ENCODE measurements around the gene AMACR. TPM values are rescaled to one million over a fixed set of nuclear protein-coding genes. Genes with fewer than 3 reads are reported as not detected.
"Not testable (repeated sequence)": the region's sequence is repeated elsewhere in the genome, so short reads cannot be mapped to it uniquely, and the experiment has no call there.

AMACR gene
- total RNA-seq, 2 experiments from 2014 or later: 4.8 to 6.0 TPM

- H3K9me3 Mint-ChIP-seq: no peaks in the 10 kb centered on the region
- POLR2A ChIA-PET: no interaction called here
- peaks cover 3% of the 10 kb centered on the region for H3K27me3 Mint-ChIP-seq
- H3K4me1 Mint-ChIP-seq: peaks cover 26% of the 10 kb centered on the region
- peak overlapping the region; percentile 54 for H3K27ac Mint-ChIP-seq
- no peaks in the 10 kb centered on the region for H3K36me3 Mint-ChIP-seq (ENCODE audit: low read depth)
- CTCF ChIA-PET: interaction anchor here (0.6 to 1.8 kb wide), 8 partner anchors 9 to 534 kb away, joined by 3 to 8 read pairs (median 3); no protein-coding TSS in a partner anchor
- H3K4me3 Mint-ChIP-seq: no peak overlapping the region
- DNase-seq: peak; percentile 31
Observed at GRCh38 chr5:33969572-33970452, 38.0 kb downstream of the AMACR start.

DNA sequence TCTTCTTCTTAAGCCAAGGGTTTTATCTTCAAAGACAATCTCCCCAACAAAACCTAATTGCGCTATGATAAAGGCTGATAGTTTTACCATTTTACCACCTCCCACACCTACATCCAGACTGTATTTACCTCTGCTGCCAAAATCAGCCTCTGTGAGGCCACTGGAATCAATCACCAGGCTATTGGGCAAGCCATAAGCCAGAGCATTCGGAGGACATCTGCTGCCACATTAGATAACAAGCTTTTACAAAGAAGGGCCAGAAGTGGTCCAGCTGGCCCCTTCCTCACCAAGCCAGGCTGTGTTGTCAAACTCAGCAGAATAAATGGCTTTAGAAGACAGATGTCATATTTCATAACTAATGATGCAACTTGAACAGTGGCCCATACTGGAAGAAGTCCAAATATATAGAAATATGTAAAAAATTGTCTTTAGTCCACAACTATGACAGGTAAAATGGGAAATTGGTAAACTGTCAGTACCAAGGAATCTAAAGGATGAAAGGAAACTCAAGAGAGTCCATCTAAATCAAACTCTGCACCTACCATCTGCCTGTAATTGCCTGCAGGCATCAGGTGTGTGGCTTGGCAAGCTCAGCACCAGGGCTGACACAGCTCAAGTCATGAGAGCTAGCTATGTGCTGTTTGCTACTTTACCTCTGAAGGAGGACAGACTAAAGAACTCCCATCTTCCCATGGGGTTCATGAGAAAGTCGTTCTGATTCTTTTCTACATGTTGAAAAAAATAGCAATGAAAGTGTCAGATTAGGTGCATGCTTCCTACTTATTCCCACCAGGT is 39.4 kb downstream of the AMACR start:
- CTCF ChIA-PET: interaction anchor here (0.6 kb wide), 1 partner anchor 10 kb away, joined by 3 read pairs; no protein-coding TSS in a partner anchor
- Mint-ChIP-seq H3K27ac (no peak overlapping the region), H3K36me3 (ENCODE audit: low read depth) (no peaks in the 10 kb centered on the region), H3K4me3 (no peak overlapping the region), H3K9me3 (no peaks in the 10 kb centered on the region), H3K27me3 (peaks cover 1% of the 10 kb centered on the region), H3K4me1 (peaks cover 25% of the 10 kb centered on the region)
- POLR2A ChIA-PET: no interaction called here
- no peak for DNase-seq

DNA sequence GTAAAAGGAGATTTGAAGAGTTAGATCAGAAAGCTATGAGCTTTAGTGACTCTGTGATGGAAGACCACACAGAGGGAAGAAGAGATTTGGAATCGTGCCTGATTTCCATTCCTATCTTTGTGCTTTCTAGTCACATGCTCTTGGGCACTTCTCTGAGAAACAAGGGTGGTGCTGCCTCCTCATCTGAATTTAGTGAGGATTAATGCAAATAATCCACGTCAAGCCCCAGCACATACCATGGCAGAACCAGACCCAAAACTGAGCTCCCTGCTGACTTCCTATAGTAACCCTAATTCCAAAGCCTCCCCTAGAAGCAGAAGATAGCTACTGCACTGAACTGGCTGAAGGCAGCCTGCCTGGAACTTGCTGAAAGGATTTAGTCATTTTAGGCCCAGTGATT is 41.0 kb downstream of the AMACR start:
- CTCF ChIA-PET: no interaction called here
- no peak for DNase-seq
- no peaks in the 10 kb centered on the region for H3K36me3 Mint-ChIP-seq (ENCODE audit: low read depth)
- peaks cover 15% of the 10 kb centered on the region for H3K4me1 Mint-ChIP-seq
- peaks cover 4% of the 10 kb centered on the region for H3K27me3 Mint-ChIP-seq
- no peak overlapping the region for H3K4me3 Mint-ChIP-seq
- no peak overlapping the region for H3K27ac Mint-ChIP-seq
- H3K9me3 Mint-ChIP-seq: no peaks in the 10 kb centered on the region
- POLR2A ChIA-PET: no interaction called here

DNA sequence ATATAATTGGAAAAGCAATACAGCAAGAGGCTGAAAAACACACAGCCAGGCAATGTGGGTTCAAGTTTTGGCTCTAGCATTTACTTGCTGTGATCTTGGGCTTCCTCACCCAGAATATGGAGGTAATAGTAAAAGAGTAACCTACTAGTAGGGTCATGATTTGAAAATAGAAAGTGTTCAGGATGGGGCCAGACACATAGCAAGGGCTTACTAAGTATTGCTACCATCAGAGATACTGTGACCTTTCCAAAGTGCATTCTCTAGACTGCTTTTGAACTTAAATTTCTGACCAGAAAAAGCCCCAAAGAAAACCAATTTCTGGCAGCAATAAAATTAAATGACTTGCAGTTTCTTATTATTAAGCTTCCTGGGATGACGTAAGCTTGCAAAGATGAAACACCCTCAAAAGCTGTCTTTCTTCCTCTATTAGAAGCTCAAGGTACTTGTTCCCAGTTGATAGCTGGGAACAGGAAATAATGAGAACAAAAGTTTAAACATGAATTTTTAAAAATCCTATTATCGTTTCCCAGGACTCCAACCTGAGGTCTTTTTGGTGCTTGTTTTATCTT is 43.6 kb downstream of the AMACR start:
- no peak overlapping the region for H3K27ac Mint-ChIP-seq
- H3K27me3 Mint-ChIP-seq: peaks cover 11% of the 10 kb centered on the region
- H3K36me3 Mint-ChIP-seq (ENCODE audit: low read depth): no peaks in the 10 kb centered on the region
- no peak overlapping the region for H3K4me3 Mint-ChIP-seq
- H3K4me1 Mint-ChIP-seq: peaks cover 14% of the 10 kb centered on the region
- no peaks in the 10 kb centered on the region for H3K9me3 Mint-ChIP-seq
- ChIA-PET CTCF (interaction anchor here (1.3 kb wide), 1 partner anchor 29 kb away, joined by 3 read pairs; no protein-coding TSS in a partner anchor), POLR2A (no interaction called here)
- no peak for DNase-seq

- no peak overlapping the region for H3K27ac Mint-ChIP-seq
- no peak for DNase-seq
- H3K4me3 Mint-ChIP-seq: no peak overlapping the region
- CTCF ChIA-PET: no interaction called here
- H3K27me3 Mint-ChIP-seq: peaks cover 14% of the 10 kb centered on the region
- H3K9me3 Mint-ChIP-seq: no peaks in the 10 kb centered on the region
- POLR2A ChIA-PET: no interaction called here
- H3K36me3 Mint-ChIP-seq (ENCODE audit: low read depth): no peaks in the 10 kb centered on the region
- no peaks in the 10 kb centered on the region for H3K4me1 Mint-ChIP-seq
Observed at GRCh38 chr5:33958176-33958575, 49.7 kb downstream of the AMACR start.

- ChIA-PET CTCF (no interaction called here), POLR2A (no interaction called here)
- H3K4me3 Mint-ChIP-seq: no peak overlapping the region
Observed at GRCh38 chr5:33957577-33958150, 50.2 kb downstream of the AMACR start.

GRCh38 chr5:33952175-33952574 is 55.7 kb downstream of the AMACR start:
- POLR2A ChIA-PET, H3K27ac Mint-ChIP-seq: not testable (repeated sequence)

More at GRCh38 chr5:33957577-33958150, 50.2 kb downstream of the AMACR start:
- Mint-ChIP-seq H3K4me1 (no peaks in the 10 kb centered on the region), H3K27me3 (peaks cover 14% of the 10 kb centered on the region), H3K9me3 (no peaks in the 10 kb centered on the region), H3K27ac (no peak overlapping the region), H3K36me3 (ENCODE audit: low read depth) (no peaks in the 10 kb centered on the region)
- no peak for DNase-seq

GRCh38 chr5:33944543-33945132 is 63.2 kb downstream of the AMACR start:
- DNase-seq: no peak
- Mint-ChIP-seq H3K27ac (no peak overlapping the region), H3K4me1 (no peaks in the 10 kb centered on the region), H3K4me3 (no peak overlapping the region), H3K36me3 (ENCODE audit: low read depth) (no peaks in the 10 kb centered on the region), H3K9me3 (no peaks in the 10 kb centered on the region), H3K27me3 (peaks cover 27% of the 10 kb centered on the region)
- POLR2A ChIA-PET: no interaction called here
- CTCF ChIA-PET: no interaction called here

More at GRCh38 chr5:33952175-33952574, 55.7 kb downstream of the AMACR start:
- H3K36me3 Mint-ChIP-seq (ENCODE audit: low read depth); H3K4me3 Mint-ChIP-seq; CTCF ChIA-PET; H3K9me3 Mint-ChIP-seq; H3K4me1 Mint-ChIP-seq; DNase-seq: not testable (repeated sequence)
- peaks cover 12% of the 10 kb centered on the region for H3K27me3 Mint-ChIP-seq

DNA sequence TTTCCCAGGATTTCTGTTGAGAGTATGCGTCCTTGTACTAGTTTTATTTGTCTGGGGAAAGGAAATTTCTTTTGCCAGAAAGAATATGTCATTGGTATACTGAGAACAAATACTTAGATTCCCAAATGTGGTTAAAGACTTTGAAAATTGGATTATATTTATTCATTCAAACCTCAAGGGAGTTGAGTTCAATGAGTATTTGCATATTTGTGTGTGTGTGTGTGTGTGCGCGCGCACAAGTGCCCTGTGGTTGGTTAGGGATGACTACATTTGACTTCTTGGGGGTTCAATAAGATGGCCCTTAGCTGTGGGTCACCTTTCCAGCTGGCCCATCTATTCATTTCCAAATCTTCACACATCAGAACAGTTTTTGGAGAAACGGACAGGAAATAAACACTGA is 66.8 kb downstream of the AMACR start:
- CTCF ChIA-PET: no interaction called here
- no peaks in the 10 kb centered on the region for H3K36me3 Mint-ChIP-seq (ENCODE audit: low read depth)
- POLR2A ChIA-PET: no interaction called here

DNA sequence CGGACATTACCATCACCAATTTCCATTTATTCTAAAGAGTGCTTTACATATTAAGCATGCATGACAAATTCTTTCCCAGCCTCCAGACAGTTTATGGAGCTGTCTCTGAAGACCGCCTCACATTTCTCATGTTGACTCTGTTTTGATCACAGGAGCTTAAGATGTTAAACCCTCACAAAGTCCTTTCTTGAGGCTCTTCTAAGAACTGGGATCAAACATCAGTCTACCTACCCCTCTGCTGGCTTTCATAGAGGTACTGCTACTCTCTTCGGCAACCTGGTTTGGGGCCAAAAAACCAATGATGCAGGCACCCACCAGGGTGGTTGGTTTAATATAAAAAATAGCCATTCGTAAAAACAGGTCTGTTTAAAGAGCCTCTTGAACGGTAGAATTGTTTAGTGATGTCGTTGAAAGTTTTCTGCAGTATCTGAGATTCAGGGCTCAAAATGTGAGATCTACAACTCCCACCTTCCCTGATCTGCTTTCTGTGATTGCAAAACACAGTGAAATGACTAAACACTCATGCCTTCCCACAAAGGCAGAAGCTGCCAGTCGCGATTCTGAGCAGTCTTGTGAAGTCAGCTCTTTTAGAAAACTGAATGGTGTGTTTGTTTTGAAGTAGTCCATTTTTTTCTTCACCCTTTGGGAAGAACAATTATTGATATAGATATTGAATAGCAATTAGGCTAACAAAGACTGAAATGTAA is 68.1 kb downstream of the AMACR start:
- no peak overlapping the region for H3K27ac Mint-ChIP-seq
- ChIA-PET POLR2A (no interaction called here), CTCF (no interaction called here)
- peaks cover 58% of the 10 kb centered on the region for H3K27me3 Mint-ChIP-seq
- DNase-seq: no peak
- no peaks in the 10 kb centered on the region for H3K9me3 Mint-ChIP-seq
- no peaks in the 10 kb centered on the region for H3K36me3 Mint-ChIP-seq (ENCODE audit: low read depth)
- no peaks in the 10 kb centered on the region for H3K4me1 Mint-ChIP-seq
- no peak overlapping the region for H3K4me3 Mint-ChIP-seq

More for the DNA sequence above, 66.8 kb downstream of the AMACR start:
- Mint-ChIP-seq H3K27ac (no peak overlapping the region), H3K4me3 (no peak overlapping the region), H3K4me1 (no peaks in the 10 kb centered on the region), H3K27me3 (peaks cover 47% of the 10 kb centered on the region), H3K9me3 (no peaks in the 10 kb centered on the region)
- DNase-seq: no peak

DNA sequence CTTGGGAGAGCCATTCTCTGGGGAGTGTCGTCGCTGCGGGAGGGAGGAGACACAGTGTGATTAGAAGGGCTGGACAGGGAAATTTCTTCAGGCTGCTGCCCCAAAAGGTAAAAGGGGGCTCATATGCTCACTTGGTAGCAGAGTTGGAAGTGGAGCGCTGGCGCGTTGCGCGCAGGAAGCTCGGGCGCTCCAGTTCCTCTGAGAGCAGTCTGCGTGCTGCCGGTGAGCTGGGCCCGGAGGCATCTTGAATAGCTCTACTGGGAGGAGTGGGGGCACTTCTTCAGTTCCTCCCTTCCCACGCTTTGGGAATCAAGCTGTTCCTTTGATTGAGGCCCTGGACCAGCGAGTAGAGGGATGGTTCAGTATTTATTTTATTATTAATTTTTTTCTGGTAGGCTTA is 69.0 kb downstream of the AMACR start:
- ChIA-PET POLR2A (no interaction called here), CTCF (no interaction called here)
- H3K9me3 Mint-ChIP-seq: no peaks in the 10 kb centered on the region
- H3K27me3 Mint-ChIP-seq: peaks cover 63% of the 10 kb centered on the region
- no peaks in the 10 kb centered on the region for H3K4me1 Mint-ChIP-seq
- H3K27ac Mint-ChIP-seq: no peak overlapping the region
- no peak overlapping the region for H3K4me3 Mint-ChIP-seq
- no peak for DNase-seq
- no peaks in the 10 kb centered on the region for H3K36me3 Mint-ChIP-seq (ENCODE audit: low read depth)

GRCh38 chr5:33938507-33938796 is 69.4 kb downstream of the AMACR start:
- Mint-ChIP-seq H3K4me3 (no peak overlapping the region), H3K4me1 (no peaks in the 10 kb centered on the region), H3K36me3 (ENCODE audit: low read depth) (no peaks in the 10 kb centered on the region), H3K9me3 (no peaks in the 10 kb centered on the region), H3K27ac (no peak overlapping the region), H3K27me3 (peaks cover 63% of the 10 kb centered on the region)
- ChIA-PET CTCF (no interaction called here), POLR2A (no interaction called here)
- no peak for DNase-seq
